Ishikawa (cell line): Measurements from ENCODE around the gene SCAPER.

ENCODE experiments used
- CEBPB ChIP-seq: IDR thresholded peaks from 2 replicates; pipeline ENCODE4 v1.6.1; 2012
- CREB1 ChIP-seq: IDR thresholded peaks from 2 replicates; pipeline ENCODE4 v1.6.1; 2012; ENCODE audit warnings: low read depth
- EGR1 ChIP-seq: IDR thresholded peaks from 2 replicates; pipeline ENCODE4 v1.6.1; 2012
- EP300 ChIP-seq: IDR thresholded peaks from 2 replicates; pipeline ENCODE4 v1.6.1; 2012; ENCODE audit warnings: borderline replicate concordance
- FOXM1 ChIP-seq: IDR thresholded peaks from 2 replicates; pipeline ENCODE4 v1.6.1; 2012; ENCODE audit warnings: low read depth, borderline replicate concordance
- NFIC ChIP-seq: IDR thresholded peaks from 2 replicates; pipeline ENCODE4 v1.6.1; 2012
- RAD21 ChIP-seq: IDR thresholded peaks from 2 replicates; pipeline ENCODE4 v1.6.1; 2012; ENCODE audit warnings: low read depth
- TAF1 ChIP-seq: IDR thresholded peaks from 2 replicates; pipeline ENCODE4 v1.6.1; 2012; ENCODE audit warnings: low read depth, mild to moderate bottlenecking
- TCF12 ChIP-seq: IDR thresholded peaks from 2 replicates; pipeline ENCODE4 v1.6.1; 2012; ENCODE audit warnings: low read depth
- TEAD4 ChIP-seq: IDR thresholded peaks from 2 replicates; pipeline ENCODE4 v1.6.1; 2012
- YY1 ChIP-seq: IDR thresholded peaks from 2 replicates; pipeline ENCODE4 v1.6.1; 2012; ENCODE audit warnings: low read depth
- ZBTB7A ChIP-seq: IDR thresholded peaks from 2 replicates; pipeline ENCODE4 v1.6.1; 2012; ENCODE audit warnings: low read depth
- TF ChIP-seq, protein P1 (sequence below): IDR thresholded peaks from 2 replicates; pipeline ENCODE4 v1.6.1; 2012
- TF ChIP-seq, protein P2 (sequence below): IDR thresholded peaks from 2 replicates; pipeline ENCODE4 v1.6.1; 2012; ENCODE audit warnings: low read depth, mild to moderate bottlenecking
- TF ChIP-seq, protein P3 (sequence below): IDR thresholded peaks from 2 replicates; pipeline ENCODE4 v1.6.1; 2012

SCAPER gene

DNA sequence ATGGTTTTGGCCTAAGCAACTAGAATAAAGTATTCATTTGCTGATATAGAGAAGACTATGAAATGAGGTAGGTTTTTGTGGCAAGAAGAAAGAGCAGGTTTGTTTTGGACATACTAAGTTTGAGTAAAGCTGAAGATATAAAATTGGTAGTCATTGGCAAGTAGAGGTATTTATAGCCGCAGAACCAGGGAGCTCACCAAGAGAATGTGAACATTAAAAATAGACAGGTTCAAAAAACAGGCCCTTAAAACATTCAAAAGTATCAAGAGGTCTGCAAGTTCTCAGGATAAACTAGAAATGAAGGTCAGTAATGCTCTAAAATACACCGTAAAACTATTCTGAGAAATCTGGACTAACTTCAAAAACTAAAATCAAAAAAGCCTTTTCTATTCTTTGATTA is 240.7 kb downstream of the SCAPER start:
- TF ChIP-seq TCF12 = no peak
- no peak for TF ChIP-seq EGR1
- no peak for TF ChIP-seq YY1
- no peak for TF ChIP-seq TAF1
- TF ChIP-seq FOXM1 = no peak
- TF ChIP-seq CEBPB = no peak
- no peak for TF ChIP-seq RAD21
- no peak for TF ChIP-seq EP300
- TF ChIP-seq TEAD4 = no peak

DNA sequence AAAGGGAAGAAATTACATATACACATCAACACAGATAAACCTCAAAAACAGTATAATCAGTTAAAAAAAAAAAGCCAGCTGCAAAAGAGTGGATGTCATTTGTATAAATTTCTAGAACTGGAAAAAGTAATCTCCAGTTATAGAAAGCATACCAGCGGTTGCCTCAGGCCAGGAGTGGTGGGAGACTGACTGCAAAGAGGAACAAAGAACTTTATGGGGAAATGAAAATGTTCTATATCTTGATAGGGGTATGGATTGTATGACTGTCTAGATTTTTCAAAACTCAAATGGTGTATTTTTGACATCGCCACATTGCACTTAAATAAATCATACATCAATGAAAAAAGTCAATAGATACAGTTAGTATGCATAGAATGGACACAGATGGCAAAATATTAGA is 241.6 kb downstream of the SCAPER start:
- TF ChIP-seq, protein P1, sequence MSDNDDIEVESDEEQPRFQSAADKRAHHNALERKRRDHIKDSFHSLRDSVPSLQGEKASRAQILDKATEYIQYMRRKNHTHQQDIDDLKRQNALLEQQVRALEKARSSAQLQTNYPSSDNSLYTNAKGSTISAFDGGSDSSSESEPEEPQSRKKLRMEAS = no peak

DNA sequence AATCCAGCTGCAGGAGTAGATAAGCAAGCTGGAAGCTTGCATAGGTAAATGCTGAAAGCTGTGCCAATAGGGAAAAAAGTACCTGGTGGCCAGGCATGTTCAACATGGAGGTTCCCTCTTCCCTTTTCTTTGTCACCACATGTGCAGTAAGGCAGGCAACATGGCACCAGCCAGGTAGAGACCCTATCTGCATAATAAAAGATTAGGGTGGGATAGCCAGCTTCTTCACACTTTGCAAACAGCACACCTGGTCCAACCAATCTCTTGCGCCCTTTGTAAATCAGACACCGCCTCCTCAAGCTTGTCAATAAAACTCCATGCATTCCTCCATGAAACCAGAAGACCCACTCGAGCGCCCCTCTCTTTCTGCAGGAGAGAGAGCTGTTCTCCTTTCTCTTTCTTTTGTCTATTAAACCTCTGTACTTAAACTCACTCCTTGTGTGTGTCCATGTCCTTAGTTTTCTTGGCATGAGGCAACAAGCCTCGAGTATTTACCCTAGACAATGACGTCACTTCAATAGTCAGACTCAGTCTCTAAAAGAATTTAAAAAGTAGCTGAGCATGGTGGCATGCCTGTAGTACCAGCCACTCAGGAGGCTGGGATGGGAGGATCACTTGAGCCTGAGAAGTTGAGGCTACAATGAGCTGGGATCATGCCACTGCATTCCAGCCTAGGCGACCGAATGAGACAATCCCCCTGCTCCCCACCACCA is 256.3 kb downstream of the SCAPER start:
- TF ChIP-seq EP300 = no peak

DNA sequence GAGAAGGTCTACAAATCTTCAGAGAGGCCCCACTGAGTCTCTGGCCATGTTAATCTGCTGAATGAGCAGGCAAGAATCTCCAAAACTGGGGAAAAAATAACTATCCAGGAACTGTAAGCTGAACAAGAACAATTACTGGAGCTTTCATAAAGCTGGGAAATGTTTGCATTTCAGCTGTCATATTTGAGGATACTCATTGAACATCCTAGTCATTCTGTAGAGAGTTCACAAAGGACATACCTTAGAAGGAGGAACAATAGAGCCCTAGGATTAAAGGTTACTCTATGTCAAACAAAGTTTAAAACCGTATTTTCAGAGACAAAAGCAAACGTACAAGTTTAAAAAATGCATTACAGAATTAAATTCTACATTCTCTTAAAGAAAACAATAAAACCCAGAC is 257.5 kb downstream of the SCAPER start:
- no peak for TF ChIP-seq RAD21
- no peak for TF ChIP-seq TCF12
- TF ChIP-seq, protein P2, sequence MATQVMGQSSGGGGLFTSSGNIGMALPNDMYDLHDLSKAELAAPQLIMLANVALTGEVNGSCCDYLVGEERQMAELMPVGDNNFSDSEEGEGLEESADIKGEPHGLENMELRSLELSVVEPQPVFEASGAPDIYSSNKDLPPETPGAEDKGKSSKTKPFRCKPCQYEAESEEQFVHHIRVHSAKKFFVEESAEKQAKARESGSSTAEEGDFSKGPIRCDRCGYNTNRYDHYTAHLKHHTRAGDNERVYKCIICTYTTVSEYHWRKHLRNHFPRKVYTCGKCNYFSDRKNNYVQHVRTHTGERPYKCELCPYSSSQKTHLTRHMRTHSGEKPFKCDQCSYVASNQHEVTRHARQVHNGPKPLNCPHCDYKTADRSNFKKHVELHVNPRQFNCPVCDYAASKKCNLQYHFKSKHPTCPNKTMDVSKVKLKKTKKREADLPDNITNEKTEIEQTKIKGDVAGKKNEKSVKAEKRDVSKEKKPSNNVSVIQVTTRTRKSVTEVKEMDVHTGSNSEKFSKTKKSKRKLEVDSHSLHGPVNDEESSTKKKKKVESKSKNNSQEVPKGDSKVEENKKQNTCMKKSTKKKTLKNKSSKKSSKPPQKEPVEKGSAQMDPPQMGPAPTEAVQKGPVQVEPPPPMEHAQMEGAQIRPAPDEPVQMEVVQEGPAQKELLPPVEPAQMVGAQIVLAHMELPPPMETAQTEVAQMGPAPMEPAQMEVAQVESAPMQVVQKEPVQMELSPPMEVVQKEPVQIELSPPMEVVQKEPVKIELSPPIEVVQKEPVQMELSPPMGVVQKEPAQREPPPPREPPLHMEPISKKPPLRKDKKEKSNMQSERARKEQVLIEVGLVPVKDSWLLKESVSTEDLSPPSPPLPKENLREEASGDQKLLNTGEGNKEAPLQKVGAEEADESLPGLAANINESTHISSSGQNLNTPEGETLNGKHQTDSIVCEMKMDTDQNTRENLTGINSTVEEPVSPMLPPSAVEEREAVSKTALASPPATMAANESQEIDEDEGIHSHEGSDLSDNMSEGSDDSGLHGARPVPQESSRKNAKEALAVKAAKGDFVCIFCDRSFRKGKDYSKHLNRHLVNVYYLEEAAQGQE = no peak
- no peak for TF ChIP-seq TAF1
- TF ChIP-seq EGR1 = no peak
- no peak for TF ChIP-seq ZBTB7A
- TF ChIP-seq TEAD4 = no peak
- no peak for TF ChIP-seq YY1
- no peak for TF ChIP-seq CREB1
- TF ChIP-seq, protein P1 = no peak
- TF ChIP-seq, protein P3, sequence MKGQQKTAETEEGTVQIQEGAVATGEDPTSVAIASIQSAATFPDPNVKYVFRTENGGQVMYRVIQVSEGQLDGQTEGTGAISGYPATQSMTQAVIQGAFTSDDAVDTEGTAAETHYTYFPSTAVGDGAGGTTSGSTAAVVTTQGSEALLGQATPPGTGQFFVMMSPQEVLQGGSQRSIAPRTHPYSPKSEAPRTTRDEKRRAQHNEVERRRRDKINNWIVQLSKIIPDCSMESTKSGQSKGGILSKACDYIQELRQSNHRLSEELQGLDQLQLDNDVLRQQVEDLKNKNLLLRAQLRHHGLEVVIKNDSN = no peak
- TF ChIP-seq CEBPB = no peak
- no peak for TF ChIP-seq FOXM1
- no peak for TF ChIP-seq NFIC
- TF ChIP-seq EP300 = no peak

DNA sequence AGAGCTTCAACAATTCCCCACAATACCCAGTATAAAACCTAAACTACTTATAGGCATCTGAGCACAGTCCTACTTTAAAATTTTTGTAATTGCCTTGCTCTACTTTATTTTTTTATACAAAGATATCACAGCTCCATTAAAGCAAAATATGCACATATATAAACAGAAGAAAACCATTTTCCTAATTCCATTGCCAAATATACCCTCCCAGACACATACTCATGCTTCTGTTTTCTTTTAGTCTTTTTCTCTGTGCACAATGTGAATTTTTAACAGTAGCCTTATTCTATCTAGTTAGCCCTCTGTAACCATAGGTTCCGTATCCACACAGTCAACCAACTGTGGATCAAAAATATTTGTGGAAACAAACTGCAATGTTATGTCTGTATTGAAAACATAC is 260.5 kb downstream of the SCAPER start:
- TF ChIP-seq TCF12 (no peak), ZBTB7A (no peak), TEAD4 (no peak), CREB1 (no peak), FOXM1 (no peak), RAD21 (no peak), NFIC (no peak), TAF1 (no peak), EP300 (no peak), YY1 (no peak), EGR1 (no peak)
- TF ChIP-seq, protein P1 = no peak
- TF ChIP-seq, protein P3 = no peak
- TF ChIP-seq, protein P2 = no peak

DNA sequence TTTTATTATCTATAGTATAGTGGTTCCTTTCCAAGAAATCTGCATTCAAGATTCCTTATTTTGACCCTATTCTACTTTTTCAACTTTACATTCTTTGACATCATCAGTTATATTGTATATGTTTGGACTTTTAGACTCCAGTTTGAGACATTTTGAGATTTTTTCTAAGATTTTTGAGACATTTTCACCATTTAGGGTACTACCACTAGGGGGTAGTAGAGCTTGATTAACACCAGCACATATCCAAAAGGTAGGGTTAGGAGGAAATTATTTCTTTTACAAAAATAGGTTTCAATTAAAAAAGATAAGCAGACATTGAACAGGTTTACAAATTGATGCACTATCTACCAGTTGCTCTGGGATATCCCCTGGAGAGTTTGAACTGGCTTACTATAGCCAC is 262.5 kb downstream of the SCAPER start:
- no peak for TF ChIP-seq TAF1
- no peak for TF ChIP-seq YY1
- TF ChIP-seq EP300 = no peak
- no peak for TF ChIP-seq FOXM1
- no peak for TF ChIP-seq NFIC
- TF ChIP-seq, protein P1 = no peak
- TF ChIP-seq TEAD4 = no peak
- TF ChIP-seq RAD21 = no peak
- no peak for TF ChIP-seq TCF12
- TF ChIP-seq CEBPB = no peak
- TF ChIP-seq, protein P3 = no peak
- no peak for TF ChIP-seq CREB1
- no peak for TF ChIP-seq EGR1
